ENCODE measurements around the gene ENG.

The ENG gene

GRCh38 chr9:127852829-127853228 is 1.6 kb downstream of the ENG start (continued):
- no peak for TF ChIP-seq BCL6B (tag by site-specific recombination; IDR thresholded peaks at IDR 0.05)

GRCh38 chr9:127850286-127850830 is 4.1 kb downstream of the ENG start:
- TF ChIP-seq ZSCAN30 (tag by site-specific recombination; IDR thresholded peaks at IDR 0.05) (no peak), PRDM6 (tag by site-specific recombination; IDR thresholded peaks at IDR 0.05) (no peak), ZBTB44 (tag by site-specific recombination; IDR thresholded peaks at IDR 0.05) (no peak), ZNF449 (tag by site-specific recombination; IDR thresholded peaks at IDR 0.05) (no peak), BCL6B (tag by site-specific recombination; IDR thresholded peaks at IDR 0.05) (no peak), ZBTB1 (tag by site-specific recombination; IDR thresholded peaks at IDR 0.05) (no peak), ZNF18 (tag by site-specific recombination; IDR thresholded peaks at IDR 0.05) (no peak), ZNF548 (tag by site-specific recombination; IDR thresholded peaks at IDR 0.05) (no peak), ZNF658 (tag by site-specific recombination; IDR thresholded peaks at IDR 0.05) (no peak), ZNF843 (tag by site-specific recombination; IDR thresholded peaks at IDR 0.05) (no peak), ZNF280D (tag by site-specific recombination; IDR thresholded peaks at IDR 0.05) (no peak), ZNF16 (tag by site-specific recombination; IDR thresholded peaks at IDR 0.05; ENCODE audit: low read depth) (no peak), ZBTB20 (tag by site-specific recombination; IDR thresholded peaks at IDR 0.05) (no peak), OVOL3 (tag by site-specific recombination; IDR thresholded peaks at IDR 0.05) (no peak)
- CTCF ChIA-PET: interaction anchor here (0.6 kb wide), 1 partner anchor 1927 kb away, joined by 3 read pairs; no protein-coding TSS in a partner anchor
- H3K4me1 ChIP-seq (ENCODE audit: control insufficient read depth, insufficient read depth, low read length): no peaks in the 10 kb centered on the region

More at GRCh38 chr9:127850286-127850830, 4.1 kb downstream of the ENG start:
- no peak overlapping the region for H3K27ac ChIP-seq (ENCODE audit: extremely low read depth, low read depth, low read length)
- H3K4me3 ChIP-seq (ENCODE audit: low read depth, low read length): no peak overlapping the region
- no peaks in the 10 kb centered on the region for H3K9me3 ChIP-seq (ENCODE audit: control insufficient read depth, insufficient read depth, low read depth, low read length)
- no peaks in the 10 kb centered on the region for H3K36me3 ChIP-seq (ENCODE audit: control insufficient read depth in 2 of 2, insufficient read depth in 1 of 2, low read length in 2 of 2)
- POLR2A ChIA-PET: no interaction called here

Measured in HEK293 (cell line).